HG03280 (cell line): Measurements from ENCODE around the gene MTTP.

Source experiments
- ATAC-seq: cut with Tn5 transposase; IDR thresholded peaks from one replicate; pipeline ENCODE4 v1.9.1; 2021; ENCODE audit warnings: mild to moderate bottlenecking, moderate library complexity; ENCODE audit not compliant: unreplicated experiment

MTTP gene

GRCh38 chr4:99591757-99592156 lies 17.1 kb downstream of the MTTP start:
- no peak for ATAC-seq

GRCh38 chr4:99593781-99594641 lies 19.4 kb downstream of the MTTP start:
- ATAC-seq: no peak

- ATAC-seq: no peak
These were observed 20.2 kb downstream of the MTTP start for GRCh38 chr4:99594818-99595217.

GRCh38 chr4:99606716-99607115 lies 32.1 kb downstream of the MTTP start:
- no peak for ATAC-seq

- no peak for ATAC-seq
These were observed 33.8 kb downstream of the MTTP start for GRCh38 chr4:99608417-99608816.

GRCh38 chr4:99610605-99611175 lies 36.1 kb downstream of the MTTP start:
- ATAC-seq: no peak

GRCh38 chr4:99612281-99612680 lies 37.7 kb downstream of the MTTP start:
- no peak for ATAC-seq

- no peak for ATAC-seq
These were observed 38.1 kb downstream of the MTTP start for GRCh38 chr4:99612704-99613103.

GRCh38 chr4:99614491-99614890 lies 39.9 kb downstream of the MTTP start:
- ATAC-seq: no peak

- ATAC-seq: no peak
These were observed 40.7 kb downstream of the MTTP start for GRCh38 chr4:99615170-99615820.

GRCh38 chr4:99617374-99617773 lies 42.8 kb downstream of the MTTP start:
- ATAC-seq: no peak

- no peak for ATAC-seq
These were observed 47.7 kb downstream of the MTTP start for GRCh38 chr4:99622341-99622740.

GRCh38 chr4:99624141-99624719 lies 49.6 kb downstream of the MTTP start:
- ATAC-seq: no peak

GRCh38 chr4:99625369-99625768 lies 50.7 kb downstream of the MTTP start:
- no peak for ATAC-seq

GRCh38 chr4:99628040-99628439 lies 53.4 kb downstream of the MTTP start:
- no peak for ATAC-seq

GRCh38 chr4:99629962-99630554 lies 55.4 kb downstream of the MTTP start:
- no peak for ATAC-seq

- no peak for ATAC-seq
These were observed 56.3 kb downstream of the MTTP start for GRCh38 chr4:99630857-99631360.

- no peak for ATAC-seq
These were observed 59.1 kb downstream of the MTTP start for GRCh38 chr4:99633772-99634171.

- ATAC-seq: no peak
These were observed 60.2 kb downstream of the MTTP start for GRCh38 chr4:99634742-99635360.

- ATAC-seq: no peak
These were observed 61.0 kb downstream of the MTTP start for GRCh38 chr4:99635601-99636000.

- ATAC-seq: no peak
These were observed 61.8 kb downstream of the MTTP start for GRCh38 chr4:99636422-99636821.
